Progenitor cell of endocrine pancreas (in vitro differentiated cells): ENCODE results near the gene INTS4. TPM values are rescaled to one million over a fixed set of nuclear protein-coding genes. Genes with fewer than 3 reads are reported as not detected.
A peak's percentile ranks its signal among the peaks of the same experiment; 100 is the strongest.
"Not testable (repeated sequence)": the region's sequence is repeated elsewhere in the genome, so short reads cannot be mapped to it uniquely, and the experiment has no call there.

Source experiments
- DNase-seq: peaks from one replicate; pipeline ENCODE4 v3.0.0; 2021; ENCODE audit warnings: low spot score; ENCODE audit not compliant: unreplicated experiment
- H3K27ac Mint-ChIP-seq: 2 replicates; pipeline ENCODE4 v1.8.0; 2021; ENCODE audit warnings: mild to moderate bottlenecking, moderate library complexity, mixed read lengths
- H3K27me3 Mint-ChIP-seq: 2 replicates; pipeline ENCODE4 v1.8.0; 2021; ENCODE audit warnings: mixed read lengths
- H3K36me3 Mint-ChIP-seq: 2 replicates; pipeline ENCODE4 v1.8.0; 2022; ENCODE audit warnings: mixed read lengths; ENCODE audit not compliant: insufficient read depth
- H3K4me1 Mint-ChIP-seq: 2 replicates; pipeline ENCODE4 v1.8.0; 2021; ENCODE audit warnings: low read depth, mixed read lengths
- H3K4me3 Mint-ChIP-seq: 2 replicates; pipeline ENCODE4 v1.8.0; 2021; ENCODE audit warnings: low read depth, mild to moderate bottlenecking, moderate library complexity, mixed read lengths
- H3K9me3 Mint-ChIP-seq: 2 replicates; pipeline ENCODE4 v1.8.0; 2021; ENCODE audit warnings: low read depth, mixed read lengths
- CTCF ChIP-seq: fragments of 200-600 bp; sonication (generic); IDR thresholded peaks from one replicate; pipeline ENCODE4 v1.5.0; 2021; ENCODE audit warnings: antibody characterized with exemption, mild to moderate bottlenecking; ENCODE audit not compliant: unreplicated experiment
- total RNA-seq: library from RNA; stranded (reverse); gene quantifications from 2 replicates; pipeline ENCODE4 v1.2.1, GENCODE V29; 2021

INTS4 gene
- total RNA-seq, 1 donor from 2014 or later: 52.5 TPM

DNA sequence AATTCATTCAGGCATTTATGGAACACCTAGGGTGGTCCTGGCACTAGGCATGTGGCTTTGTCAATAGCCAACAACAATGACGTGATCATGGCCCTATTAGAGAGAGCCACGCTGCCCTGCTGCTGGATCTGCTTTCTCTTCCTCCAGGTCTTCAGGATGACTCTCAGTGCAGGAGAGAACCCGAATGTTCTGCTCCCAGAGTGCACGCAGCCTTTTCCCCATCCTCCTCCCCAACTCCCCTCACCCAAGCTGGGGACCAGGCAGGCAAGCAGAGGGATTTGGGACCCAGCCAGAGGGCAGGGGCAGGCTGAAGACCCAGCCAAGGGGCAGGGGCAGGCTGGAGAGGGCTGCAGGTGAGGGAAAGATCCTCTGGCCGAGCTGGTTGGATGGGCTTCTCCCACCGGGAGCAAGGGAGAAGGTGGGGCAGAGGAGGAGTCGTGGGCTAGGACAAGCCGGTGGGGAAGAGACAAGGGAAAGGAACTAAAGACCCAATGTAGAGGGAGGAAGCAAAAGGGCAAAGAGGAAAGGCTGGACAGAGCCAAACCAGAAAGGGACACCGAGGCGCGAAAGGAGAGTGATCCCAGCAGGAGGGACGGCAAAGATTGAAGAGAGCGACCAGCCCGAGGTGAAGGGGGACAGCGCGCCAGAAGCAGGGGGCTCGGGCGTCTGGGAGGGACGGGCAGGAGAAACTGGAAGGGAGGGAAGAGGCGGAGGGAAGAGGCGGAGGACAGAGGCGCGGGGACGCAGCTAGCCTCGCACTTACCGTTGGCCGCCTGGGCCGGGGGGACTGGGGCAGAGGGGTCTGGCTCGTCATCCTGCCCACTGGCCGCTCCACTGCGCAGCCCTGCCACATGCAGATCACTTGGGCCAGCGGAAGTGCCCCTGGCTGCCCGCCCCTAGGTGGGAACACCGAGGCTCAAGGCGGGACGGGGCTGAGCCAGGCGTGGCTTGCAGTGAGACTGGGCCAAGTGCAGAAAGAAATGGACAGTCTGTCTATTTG, 28.2 kb upstream of the INTS4 start, which contains the start of gene KCTD14:
KCTD14 (minus strand) TSS at position 880 of the 1,000 bp plus-strand sequence; CDS start at position 853, 27 bp downstream.
- H3K36me3 Mint-ChIP-seq: no peaks in the 10 kb centered on the region
- peaks cover 33% of the 10 kb centered on the region for H3K4me1 Mint-ChIP-seq
- no peaks in the 10 kb centered on the region for H3K27me3 Mint-ChIP-seq
- H3K9me3 Mint-ChIP-seq: no peaks in the 10 kb centered on the region
- H3K27ac Mint-ChIP-seq: peak within 1 kb of the TSS; percentile 95
- peak within 1 kb of the TSS; percentile 87 for H3K4me3 Mint-ChIP-seq
- no peak for TF ChIP-seq CTCF
- DNase-seq: peak; percentile 11

GRCh38 chr11:78021611-78022010, 27.1 kb upstream of the INTS4 start:
- Mint-ChIP-seq H3K4me1 (peaks cover 33% of the 10 kb centered on the region), H3K4me3 (peak overlapping the region; percentile 87), H3K36me3 (no peaks in the 10 kb centered on the region), H3K27me3 (no peaks in the 10 kb centered on the region), H3K9me3 (no peaks in the 10 kb centered on the region), H3K27ac (no peak overlapping the region)
- TF ChIP-seq CTCF: no peak
- DNase-seq: no peak

GRCh38 chr11:78020246-78020645, 25.8 kb upstream of the INTS4 start:
- Mint-ChIP-seq H3K4me3 (no peak overlapping the region), H3K27ac (peak overlapping the region; percentile 87), H3K9me3 (no peaks in the 10 kb centered on the region), H3K4me1 (peaks cover 27% of the 10 kb centered on the region), H3K27me3 (no peaks in the 10 kb centered on the region), H3K36me3 (peaks cover 8% of the 10 kb centered on the region)
- DNase-seq: no peak
- TF ChIP-seq CTCF: no peak

GRCh38 chr11:78019808-78020207, 25.3 kb upstream of the INTS4 start:
- H3K4me3 Mint-ChIP-seq: no peak overlapping the region
- peak overlapping the region; percentile 87 for H3K27ac Mint-ChIP-seq
- TF ChIP-seq CTCF: no peak
- H3K36me3 Mint-ChIP-seq: peaks cover 10% of the 10 kb centered on the region
- H3K4me1 Mint-ChIP-seq: peaks cover 27% of the 10 kb centered on the region
- no peaks in the 10 kb centered on the region for H3K9me3 Mint-ChIP-seq
- H3K27me3 Mint-ChIP-seq: no peaks in the 10 kb centered on the region
- DNase-seq: no peak

DNA sequence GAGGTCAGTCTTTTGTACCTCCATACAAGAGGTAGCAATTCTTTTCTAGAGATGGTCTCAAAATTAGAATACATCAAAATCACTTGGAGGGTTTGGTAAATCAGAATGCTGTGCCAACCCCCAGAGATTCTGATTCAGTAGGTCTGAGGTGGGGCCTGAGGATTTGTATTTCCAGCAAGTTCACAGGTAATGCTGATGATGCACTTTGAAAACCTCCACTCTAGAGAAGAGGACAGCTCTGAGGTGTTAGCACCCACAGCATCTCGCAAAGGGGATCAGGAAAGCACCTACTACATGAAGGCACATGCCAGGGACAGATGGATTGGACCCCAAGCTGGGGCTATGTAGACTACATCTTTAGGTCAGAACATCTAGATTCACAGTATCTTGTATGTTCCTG, 21.4 kb upstream of the INTS4 start:
- Mint-ChIP-seq H3K4me3 (no peak overlapping the region), H3K36me3 (peaks cover 10% of the 10 kb centered on the region), H3K9me3 (no peaks in the 10 kb centered on the region), H3K4me1 (peaks cover 17% of the 10 kb centered on the region), H3K27ac (no peak overlapping the region), H3K27me3 (no peaks in the 10 kb centered on the region)
- DNase-seq: no peak
- no peak for TF ChIP-seq CTCF

DNA sequence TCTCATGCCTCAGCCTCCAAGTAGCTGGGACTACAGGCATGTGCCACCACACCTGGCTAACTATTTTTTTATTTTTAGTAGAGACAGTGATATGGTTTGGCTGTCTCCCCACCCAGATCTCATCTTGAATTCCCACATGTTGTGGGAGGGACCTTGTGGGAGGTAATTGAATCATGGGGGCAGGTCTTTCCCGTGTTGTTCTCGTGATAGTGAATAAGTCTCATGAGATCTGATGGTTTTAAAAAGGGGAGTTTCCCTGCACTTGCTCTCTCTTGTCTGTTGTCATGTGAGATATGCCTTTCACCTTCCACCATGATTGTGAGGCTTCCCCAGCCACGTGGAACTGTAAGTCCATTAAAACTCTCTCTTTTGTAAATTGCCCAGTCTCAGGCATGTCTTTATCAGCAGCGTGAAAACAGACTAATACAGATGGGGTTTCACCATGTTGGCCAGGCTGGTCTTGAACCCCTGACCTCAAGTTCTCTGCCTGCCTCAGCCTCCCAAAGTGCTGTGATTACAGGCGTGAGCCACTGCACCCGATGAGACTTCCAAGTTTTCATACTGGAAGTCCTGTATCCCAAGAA, 20.6 kb upstream of the INTS4 start:
- H3K4me1 Mint-ChIP-seq, H3K36me3 Mint-ChIP-seq, H3K4me3 Mint-ChIP-seq, H3K9me3 Mint-ChIP-seq, DNase-seq, H3K27me3 Mint-ChIP-seq: not testable (repeated sequence)
- peak overlapping the region; percentile 12 for H3K27ac Mint-ChIP-seq
